ENCODE results near the gene UQCR11.

DNA sequence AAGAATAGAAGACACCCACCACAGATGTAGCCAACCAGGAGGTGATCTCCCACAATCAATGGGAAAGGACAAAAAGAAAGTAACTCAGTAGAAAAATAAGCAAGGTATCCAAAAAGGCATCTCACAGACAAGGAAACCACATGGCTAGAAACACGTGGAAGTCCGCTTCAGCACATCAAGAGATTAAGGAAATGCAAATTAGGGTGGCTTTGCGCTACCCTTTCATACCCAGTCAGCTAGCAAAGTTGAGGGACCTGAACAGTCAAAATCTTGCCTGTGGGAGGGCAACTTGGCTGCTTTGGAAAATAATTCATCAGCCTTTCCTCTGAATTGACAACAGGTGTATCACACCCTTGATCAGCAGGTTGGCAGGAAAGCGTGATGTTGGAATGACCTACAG, 11.6 kb upstream of the UQCR11 start:
- TF ChIP-seq, protein P1, sequence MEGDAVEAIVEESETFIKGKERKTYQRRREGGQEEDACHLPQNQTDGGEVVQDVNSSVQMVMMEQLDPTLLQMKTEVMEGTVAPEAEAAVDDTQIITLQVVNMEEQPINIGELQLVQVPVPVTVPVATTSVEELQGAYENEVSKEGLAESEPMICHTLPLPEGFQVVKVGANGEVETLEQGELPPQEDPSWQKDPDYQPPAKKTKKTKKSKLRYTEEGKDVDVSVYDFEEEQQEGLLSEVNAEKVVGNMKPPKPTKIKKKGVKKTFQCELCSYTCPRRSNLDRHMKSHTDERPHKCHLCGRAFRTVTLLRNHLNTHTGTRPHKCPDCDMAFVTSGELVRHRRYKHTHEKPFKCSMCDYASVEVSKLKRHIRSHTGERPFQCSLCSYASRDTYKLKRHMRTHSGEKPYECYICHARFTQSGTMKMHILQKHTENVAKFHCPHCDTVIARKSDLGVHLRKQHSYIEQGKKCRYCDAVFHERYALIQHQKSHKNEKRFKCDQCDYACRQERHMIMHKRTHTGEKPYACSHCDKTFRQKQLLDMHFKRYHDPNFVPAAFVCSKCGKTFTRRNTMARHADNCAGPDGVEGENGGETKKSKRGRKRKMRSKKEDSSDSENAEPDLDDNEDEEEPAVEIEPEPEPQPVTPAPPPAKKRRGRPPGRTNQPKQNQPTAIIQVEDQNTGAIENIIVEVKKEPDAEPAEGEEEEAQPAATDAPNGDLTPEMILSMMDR (IDR thresholded peaks at IDR 0.05), result no peak
- TF ChIP-seq POLR2A (IDR thresholded peaks at IDR 0.05) (no peak), POLR2AphosphoS5 (IDR thresholded peaks at IDR 0.05) (no peak)
